IPS-11a (cell line): ENCODE measurements around the gene ACBD4.

ENCODE experiments used
- H3K4me3 ChIP-seq: one replicate; pipeline ENCODE4 v1.5.1; 2013; ENCODE audit warnings: low read depth, low read length, control low read depth

Gene ACBD4

GRCh38 chr17:45177563-45177962, 42.1 kb downstream of the ACBD4 start:
- no peak overlapping the region for H3K4me3 ChIP-seq

- H3K4me3 ChIP-seq = no peak overlapping the region
These were observed 48.7 kb downstream of the ACBD4 start for GRCh38 chr17:45184144-45184543.

GRCh38 chr17:45186801-45187354, 51.4 kb downstream of the ACBD4 start:
- H3K4me3 ChIP-seq = no peak overlapping the region

- H3K4me3 ChIP-seq = no peak overlapping the region
These were observed 53.5 kb downstream of the ACBD4 start for GRCh38 chr17:45189009-45189408.

GRCh38 chr17:45190503-45191255, 55.2 kb downstream of the ACBD4 start:
- H3K4me3 ChIP-seq = no peak overlapping the region
